HTR-8/SVneo (cell line): ENCODE results near the gene N4BP2L2.

Source experiments
- DNase-seq: peaks from one replicate; pipeline ENCODE4 v3.0.0; 2011; ENCODE audit warnings: low spot score, mixed read lengths; ENCODE audit not compliant: insufficient read length
- FAIRE-seq: peaks from 2 replicates; lab custom pipeline; 2011; peaks lifted over from hg19 to GRCh38; lab: Jason Lieb, UNC

Gene N4BP2L2

DNA sequence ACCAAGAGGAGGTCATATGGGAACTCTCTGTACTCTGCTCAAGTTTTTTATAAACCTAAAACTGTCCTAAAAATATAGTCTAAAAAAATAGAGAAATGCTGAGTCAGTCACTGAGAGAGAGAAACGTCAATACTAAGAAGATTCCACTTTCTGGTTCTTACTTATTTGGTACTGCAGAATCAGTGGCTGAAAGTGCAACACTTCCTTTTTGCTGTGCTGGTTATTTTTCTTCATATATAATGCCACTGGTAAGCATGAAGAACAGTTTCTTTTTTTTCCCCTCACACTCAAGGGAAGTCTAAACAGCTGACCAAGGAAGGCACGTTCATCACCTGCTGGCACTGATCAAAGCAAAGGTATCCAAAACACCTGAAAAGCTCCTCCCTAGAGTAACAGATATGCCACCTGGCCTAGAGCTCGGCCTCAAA is 66.4 kb downstream of the N4BP2L2 start:
- no peak for FAIRE-seq
- no peak for DNase-seq

DNA sequence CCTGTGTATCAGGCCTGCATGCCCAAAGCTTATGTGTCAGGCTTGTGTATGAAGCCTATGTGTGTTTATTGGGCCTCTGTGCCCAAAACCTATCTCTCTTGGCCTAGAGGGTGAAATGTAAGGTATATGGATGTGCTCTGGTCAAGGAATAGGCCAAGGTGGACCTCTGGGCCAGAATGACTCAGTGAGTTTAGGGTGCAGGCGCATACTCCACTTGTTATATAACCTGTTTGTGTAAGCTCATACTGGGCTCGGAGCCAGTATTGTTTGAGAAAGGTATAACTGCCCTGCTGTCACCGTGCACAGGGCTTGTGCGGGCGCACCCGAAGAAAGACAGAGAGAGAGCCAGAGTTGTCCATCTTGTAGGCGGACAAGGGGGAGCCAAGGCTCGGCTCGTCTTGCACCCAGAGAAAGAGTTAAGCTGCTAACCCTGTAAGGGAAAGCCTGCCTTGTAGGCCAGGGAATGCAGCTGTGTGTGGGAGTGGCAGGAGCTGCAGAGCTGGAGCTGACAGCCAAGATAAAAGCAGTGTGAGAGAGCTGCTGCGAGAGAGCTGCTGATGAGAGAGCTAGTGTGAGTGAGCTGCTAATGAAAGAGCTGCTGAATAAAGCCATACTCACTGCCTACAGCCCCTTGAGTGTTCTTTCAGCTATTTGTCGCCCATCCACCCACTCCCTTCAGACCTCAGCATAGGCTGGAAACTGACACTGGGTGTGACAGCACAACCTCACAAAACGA is 67.2 kb downstream of the N4BP2L2 start:
- FAIRE-seq = no peak
- DNase-seq = no peak

DNA sequence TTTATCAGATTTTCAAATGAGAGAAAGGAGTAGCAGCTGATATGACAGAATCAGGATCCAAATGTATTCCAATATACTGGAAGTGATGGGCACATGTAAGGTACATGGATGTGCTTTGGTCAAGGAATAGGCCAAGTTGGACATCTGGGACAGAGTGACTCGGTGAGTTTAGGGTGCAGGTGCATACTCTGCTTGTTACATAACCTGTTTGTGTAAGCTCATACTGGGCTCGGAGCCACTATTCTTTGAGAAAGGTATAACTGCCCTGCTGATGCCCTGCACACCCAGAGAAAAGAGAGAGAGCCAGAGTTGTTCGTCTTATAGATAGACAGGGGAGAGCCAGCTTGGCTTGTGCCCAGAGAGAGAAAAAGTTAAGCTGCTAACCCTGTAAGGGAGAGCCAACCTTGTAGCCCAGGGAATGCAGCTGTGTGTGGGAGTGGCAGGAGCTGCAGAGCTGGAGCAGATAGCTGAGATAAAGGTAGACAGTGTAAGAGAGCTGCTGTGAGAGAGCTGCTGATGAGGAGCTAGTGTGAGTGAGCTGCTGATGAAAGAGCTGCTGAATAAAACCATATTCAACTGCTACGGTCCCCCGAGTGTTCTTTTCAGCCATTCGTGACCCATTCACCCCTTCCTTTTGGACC is 70.0 kb downstream of the N4BP2L2 start:
- DNase-seq (no peak), FAIRE-seq (no peak)

- FAIRE-seq (no peak), DNase-seq (no peak)
Measured at GRCh38 chr13:32456591-32456990, 82.0 kb downstream of the N4BP2L2 start.

DNA sequence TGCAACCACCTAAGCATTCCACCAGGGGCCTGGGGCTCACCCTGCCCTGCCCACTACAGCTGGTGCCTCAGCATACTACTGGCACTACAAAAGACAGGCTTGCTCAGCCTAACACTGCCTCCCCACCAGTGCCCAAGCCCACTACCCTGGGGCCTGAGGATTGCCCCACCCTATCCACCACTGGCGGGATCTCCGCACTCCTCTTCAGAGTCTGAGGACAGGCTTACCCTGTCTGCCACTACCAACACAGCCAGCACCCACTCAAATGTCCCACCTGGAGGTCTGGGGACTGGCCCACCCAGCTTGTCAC is 83.0 kb downstream of the N4BP2L2 start:
- DNase-seq = no peak
- no peak for FAIRE-seq

GRCh38 chr13:32454886-32455593 is 83.6 kb downstream of the N4BP2L2 start:
- no peak for FAIRE-seq
- no peak for DNase-seq

GRCh38 chr13:32453981-32454380 is 84.6 kb downstream of the N4BP2L2 start:
- DNase-seq = no peak
- FAIRE-seq = no peak

DNA sequence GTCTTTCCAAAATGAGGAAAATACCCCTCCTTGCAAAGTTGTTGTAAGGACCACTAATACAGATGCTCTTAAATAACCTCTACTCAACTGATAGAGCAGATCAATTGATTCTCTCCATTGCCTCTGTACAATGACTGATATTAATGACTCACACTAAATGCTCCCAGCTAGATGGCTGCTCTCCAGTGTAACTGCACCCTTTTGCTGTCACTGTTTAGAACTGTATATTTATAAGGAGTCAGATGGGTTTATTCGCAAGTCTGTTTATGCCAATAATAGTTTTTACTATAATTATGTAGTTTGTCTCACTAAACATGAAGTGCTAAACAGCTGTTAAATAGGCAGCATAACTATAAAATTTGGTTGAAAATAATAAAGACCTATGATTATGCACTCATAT is 89.6 kb downstream of the N4BP2L2 start:
- FAIRE-seq = no peak

GRCh38 chr13:32447894-32448623 is 90.5 kb downstream of the N4BP2L2 start:
- FAIRE-seq = no peak
- no peak for DNase-seq

More for the DNA sequence above, 89.6 kb downstream of the N4BP2L2 start:
- no peak for DNase-seq

DNA sequence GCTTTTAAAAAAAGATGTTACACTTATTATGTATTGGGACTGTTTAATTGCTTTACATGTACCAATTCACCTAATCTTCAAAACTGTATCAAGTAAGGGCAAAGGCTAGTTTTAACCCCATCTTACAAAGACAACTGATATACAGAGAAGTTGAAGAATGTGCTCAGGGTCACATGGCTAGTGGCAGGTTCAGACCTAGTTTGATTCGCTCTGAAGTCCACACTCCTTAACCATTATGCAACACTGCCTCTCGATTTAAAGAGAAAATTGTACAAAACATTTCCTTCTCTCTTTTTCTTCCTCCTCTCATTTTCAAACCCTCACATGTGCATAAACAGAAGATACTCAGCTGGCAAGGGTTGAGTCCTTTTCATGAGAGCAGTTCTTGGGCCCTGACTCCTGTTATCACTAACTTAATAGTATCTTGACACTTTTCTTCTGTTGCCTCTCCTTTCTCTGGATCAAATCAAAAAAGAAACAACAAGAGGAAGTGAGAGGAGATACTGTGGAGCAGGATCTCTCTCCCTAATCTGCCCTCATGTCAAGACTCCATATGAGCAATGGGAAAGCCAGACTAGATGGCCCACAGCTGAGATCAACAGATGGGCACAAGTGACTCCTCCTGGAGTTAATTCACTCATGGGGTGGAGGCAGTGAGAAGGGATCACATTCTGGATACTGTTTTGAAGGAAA is 91.7 kb downstream of the N4BP2L2 start:
- FAIRE-seq = no peak
- no peak for DNase-seq

GRCh38 chr13:32446220-32446619 is 92.4 kb downstream of the N4BP2L2 start:
- no peak for FAIRE-seq

DNA sequence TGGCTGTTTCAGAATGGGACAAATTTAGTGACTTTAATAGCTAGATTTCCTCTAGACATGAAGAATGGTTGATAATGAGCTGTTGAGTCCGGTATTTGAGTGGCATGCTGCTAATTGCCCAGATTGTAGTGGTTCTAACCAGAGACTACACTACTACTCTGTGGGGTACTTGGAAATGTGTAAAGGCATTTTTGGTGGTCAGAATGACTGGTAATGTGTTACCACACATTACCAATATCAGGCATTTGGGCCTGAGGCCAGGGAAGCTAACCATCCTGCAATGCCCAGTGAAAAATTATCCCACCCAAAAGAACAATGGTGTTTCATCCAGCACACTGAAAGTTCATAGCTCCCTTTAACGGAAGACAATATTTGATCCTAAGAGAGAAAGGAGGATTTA is 93.1 kb downstream of the N4BP2L2 start:
- DNase-seq (no peak), FAIRE-seq (no peak)

More at GRCh38 chr13:32446220-32446619, 92.4 kb downstream of the N4BP2L2 start:
- DNase-seq = no peak

GRCh38 chr13:32443111-32443510 is 95.5 kb downstream of the N4BP2L2 start:
- DNase-seq (no peak), FAIRE-seq (no peak)

DNA sequence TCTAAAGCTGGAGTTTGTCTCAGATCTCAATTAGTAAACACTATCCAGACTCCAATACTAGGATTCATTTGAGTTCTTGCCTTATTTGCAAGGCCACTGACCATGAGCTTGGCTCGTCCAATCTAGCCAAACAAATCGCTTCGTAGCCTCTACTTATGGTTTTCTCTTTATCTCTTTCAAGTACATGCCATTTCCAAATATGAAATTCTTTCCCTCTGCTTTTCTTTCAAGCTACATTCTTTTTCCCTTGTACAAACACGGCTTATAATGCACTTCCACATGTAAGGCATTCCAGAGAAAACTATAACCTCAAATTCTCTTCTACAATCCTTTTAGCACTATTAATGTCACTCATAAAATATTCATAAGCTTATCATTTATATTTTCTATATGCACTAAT is 99.7 kb downstream of the N4BP2L2 start:
- no peak for FAIRE-seq
- DNase-seq = no peak

- DNase-seq = no peak
- no peak for FAIRE-seq
Measured at GRCh38 chr13:32432856-32433255, 105.7 kb downstream of the N4BP2L2 start.

GRCh38 chr13:32431361-32431760 is 107.2 kb downstream of the N4BP2L2 start:
- no peak for DNase-seq
- FAIRE-seq = no peak

- no peak for DNase-seq
- FAIRE-seq = no peak
Measured at GRCh38 chr13:32430018-32430747, 108.4 kb downstream of the N4BP2L2 start.

- FAIRE-seq (no peak), DNase-seq (no peak)
Measured at GRCh38 chr13:32429433-32429909, 109.1 kb downstream of the N4BP2L2 start.
